NCI-H748 (cell line): Measurements from ENCODE around the gene DTX3.
"Not testable (repeated sequence)": the region's sequence is repeated elsewhere in the genome, so short reads cannot be mapped to it uniquely, and the experiment has no call there.

Experiments used
- DNase-seq: peaks from one replicate; lab custom pipeline; 2025; ENCODE audit not compliant: unreplicated experiment; lab: John Stamatoyannopoulos, UW

DTX3 gene, protein sequence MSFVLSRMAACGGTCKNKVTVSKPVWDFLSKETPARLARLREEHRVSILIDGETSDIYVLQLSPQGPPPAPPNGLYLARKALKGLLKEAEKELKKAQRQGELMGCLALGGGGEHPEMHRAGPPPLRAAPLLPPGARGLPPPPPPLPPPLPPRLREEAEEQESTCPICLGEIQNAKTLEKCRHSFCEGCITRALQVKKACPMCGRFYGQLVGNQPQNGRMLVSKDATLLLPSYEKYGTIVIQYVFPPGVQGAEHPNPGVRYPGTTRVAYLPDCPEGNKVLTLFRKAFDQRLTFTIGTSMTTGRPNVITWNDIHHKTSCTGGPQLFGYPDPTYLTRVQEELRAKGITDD

DNA sequence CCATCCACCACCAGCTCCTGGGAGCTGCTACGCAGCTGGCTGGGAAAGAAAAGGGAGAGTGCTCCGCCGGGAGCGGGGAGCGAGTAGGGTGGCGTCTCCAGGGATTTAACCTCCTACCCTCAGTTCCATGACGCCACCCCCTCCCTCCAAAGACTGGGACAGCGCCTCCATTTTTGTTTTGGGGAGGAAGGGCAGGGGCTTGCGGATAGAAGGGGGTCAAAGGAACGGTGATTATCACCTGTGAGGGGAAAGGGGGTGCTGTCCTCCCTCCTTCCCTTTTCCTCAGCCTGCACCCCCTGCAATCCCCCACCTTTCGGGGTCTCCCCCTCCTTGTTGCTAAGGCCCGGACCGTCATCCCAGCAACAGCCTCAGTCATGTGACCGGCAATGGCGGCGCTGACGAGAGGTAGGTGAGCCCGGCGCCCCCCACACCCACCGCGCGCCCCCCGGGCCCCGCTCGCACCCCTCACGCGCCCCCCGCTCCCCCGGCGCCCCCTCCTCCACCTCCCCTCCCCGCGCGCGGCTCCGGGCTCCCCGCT is at the start of gene DTX3:
DTX3 (plus strand) TSS at position 371 of the 538 bp plus-strand sequence. CDS start 1,694 bp downstream, outside the sequence.
- DNase-seq, result peak; percentile 57

DNA sequence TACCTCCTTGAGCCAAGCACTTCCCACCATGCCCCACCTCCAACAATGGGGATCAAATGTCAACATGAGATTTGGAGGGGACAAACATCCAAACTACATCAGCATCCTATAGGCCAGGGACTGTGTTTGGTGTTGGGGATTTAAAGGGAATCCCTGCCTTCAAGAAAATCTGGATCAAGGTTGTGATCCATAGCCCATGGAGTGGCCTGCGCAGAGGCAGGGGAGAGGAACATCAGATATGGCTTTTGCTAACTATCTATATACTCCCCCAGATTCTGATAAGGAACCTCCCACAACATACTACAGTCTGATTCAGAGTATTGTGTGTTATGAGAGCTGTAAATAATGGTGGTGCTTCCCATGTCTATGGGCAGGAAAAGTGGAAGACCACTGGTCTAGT is 49.7 kb upstream of the DTX3 start:
- DNase-seq, result no peak

- no peak for DNase-seq
Measured at GRCh38 chr12:57558864-57559263, 45.8 kb upstream of the DTX3 start.

- no peak for DNase-seq
Measured at GRCh38 chr12:57560516-57560915, 44.1 kb upstream of the DTX3 start.

DNA sequence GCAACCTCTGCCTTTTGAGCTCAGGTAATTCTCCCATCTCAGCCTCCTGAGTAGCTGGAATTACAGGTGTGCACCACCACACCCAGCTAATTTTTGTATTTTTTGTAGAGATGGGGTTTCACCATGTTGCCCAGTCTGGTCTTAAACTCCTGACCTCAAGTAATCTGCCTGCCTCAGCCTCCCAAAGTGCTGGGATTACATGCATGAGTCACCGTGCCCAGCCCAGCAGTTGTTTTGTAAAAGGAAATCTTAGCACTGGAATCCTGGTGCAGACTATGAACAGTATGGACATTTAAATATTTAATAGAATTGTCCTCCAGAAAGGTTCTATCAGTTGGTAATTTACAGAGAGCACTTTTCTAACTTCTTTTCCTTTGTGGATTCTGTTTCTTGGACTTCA is 43.5 kb upstream of the DTX3 start:
- DNase-seq, result not testable (repeated sequence)

DNA sequence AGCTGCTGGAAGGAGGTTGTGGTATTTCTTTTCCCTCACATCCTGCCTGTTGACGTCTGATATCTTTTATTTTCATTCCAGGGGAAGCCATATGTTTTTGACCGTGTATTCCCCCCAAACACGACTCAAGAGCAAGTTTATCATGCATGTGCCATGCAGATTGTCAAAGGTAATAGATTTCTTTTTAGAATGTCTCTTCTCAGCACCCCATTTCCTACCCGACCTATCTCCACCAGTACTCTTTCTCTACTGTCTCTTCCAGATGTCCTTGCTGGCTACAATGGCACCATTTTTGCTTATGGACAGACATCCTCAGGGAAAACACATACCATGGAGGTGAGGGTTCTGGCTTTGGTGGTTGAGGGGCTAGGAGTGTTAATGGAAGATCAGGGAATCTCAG is 41.3 kb upstream of the DTX3 start:
- DNase-seq, result no peak

- no peak for DNase-seq
Measured at GRCh38 chr12:57564178-57564740, 40.4 kb upstream of the DTX3 start.

GRCh38 chr12:57568838-57569237 is 35.8 kb upstream of the DTX3 start:
- DNase-seq, result no peak

DNA sequence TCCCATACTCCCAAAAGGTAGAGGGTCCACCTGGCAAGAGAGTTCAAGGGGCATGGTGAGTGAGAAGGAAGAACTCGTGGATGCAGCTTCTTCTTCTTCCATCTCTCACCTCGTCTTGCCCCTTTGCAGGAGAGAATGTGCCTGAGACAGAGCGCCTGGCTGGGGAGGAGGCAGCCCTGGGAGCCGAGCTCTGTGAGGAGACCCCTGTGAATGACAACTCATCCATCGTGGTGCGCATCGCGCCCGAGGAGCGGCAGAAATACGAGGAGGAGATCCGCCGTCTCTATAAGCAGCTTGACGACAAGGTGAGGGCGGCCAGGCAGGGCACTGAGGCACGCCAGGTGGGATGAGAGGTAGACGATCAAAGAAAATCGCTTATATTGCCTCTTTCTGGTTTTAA is 34.8 kb upstream of the DTX3 start:
- no peak for DNase-seq

DNA sequence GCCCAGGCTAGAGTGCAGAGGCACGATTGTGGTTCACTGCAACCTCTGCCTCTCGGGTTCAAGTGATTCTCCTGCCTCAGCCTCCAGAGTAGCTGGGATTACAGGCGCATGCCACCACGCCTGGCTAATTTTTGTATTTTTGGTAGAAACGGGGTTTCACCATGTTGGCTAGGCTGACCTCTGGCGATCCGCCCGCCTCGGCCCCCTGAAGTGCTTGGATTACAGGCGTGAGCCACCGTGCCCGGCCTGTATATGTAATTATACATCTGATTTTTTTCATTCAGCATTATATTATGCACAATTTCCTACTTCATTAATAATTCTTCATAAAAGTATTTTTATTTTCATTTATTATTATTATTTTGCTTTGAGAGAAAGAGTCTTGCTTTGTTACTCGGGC is 34.2 kb upstream of the DTX3 start:
- not testable (repeated sequence) for DNase-seq

- no peak for DNase-seq
Measured at GRCh38 chr12:57571926-57572762, 32.5 kb upstream of the DTX3 start.

DNA sequence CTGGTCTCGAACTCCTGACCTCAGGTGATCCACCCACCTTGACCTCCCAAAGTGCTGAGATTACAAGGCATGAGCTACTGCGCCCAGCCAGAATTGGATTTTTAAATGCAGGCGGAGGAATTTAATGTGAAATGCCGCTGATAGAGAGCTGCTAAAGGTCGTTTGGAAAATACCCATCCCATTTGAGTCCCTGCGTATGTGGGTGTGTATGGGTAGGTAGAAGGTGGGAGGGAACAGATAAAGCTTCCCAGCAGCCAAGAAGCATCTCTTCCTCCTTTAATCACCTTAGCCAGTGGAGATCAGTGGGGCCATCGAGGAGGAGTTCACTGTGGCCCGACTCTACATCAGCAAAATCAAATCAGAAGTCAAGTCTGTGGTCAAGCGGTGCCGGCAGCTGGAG is 29.8 kb upstream of the DTX3 start:
- DNase-seq, result no peak

DNA sequence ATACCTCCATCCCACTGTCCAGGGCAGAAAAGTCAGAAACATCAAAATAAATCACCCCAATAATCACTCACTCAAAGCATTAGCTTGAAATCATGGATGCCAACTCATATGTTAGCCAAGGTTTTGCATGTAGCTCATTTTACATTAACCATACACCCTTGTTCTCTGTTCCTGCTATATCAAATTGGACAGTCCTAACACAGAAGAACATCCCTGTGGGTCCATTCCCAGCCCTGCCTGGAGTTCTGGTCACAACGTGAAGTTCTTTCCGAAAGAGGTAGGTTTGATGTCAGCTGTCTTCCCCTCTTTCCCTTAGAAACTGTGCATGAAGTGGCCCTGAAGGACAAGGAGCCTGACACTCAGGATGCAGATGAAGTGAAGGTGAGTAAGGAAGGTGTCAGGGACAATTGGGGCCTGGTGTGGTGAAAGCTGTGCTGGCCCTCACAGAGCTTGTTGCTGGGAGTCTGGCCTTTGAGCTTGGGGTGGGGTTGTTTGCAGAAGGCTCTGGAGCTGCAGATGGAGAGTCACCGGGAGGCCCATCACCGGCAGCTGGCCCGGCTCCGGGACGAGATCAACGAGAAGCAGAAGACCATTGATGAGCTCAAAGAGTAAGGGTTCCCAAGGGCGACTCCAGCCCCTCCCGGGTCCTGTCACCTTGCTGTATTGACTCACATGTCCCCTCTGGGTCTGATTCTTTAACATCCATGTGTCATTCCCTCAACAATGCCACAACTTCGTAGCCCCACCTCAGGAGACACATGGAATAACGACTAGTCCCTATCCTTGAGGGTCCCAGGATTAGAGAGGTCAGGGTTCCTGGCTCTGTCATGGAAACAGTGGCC is 28.6 kb upstream of the DTX3 start:
- no peak for DNase-seq

GRCh38 chr12:57576613-57577160 is 27.9 kb upstream of the DTX3 start:
- DNase-seq, result no peak

- DNase-seq, result no peak
Measured at GRCh38 chr12:57577981-57578758, 26.5 kb upstream of the DTX3 start.

GRCh38 chr12:57579011-57579410 is 25.6 kb upstream of the DTX3 start:
- no peak for DNase-seq

DNA sequence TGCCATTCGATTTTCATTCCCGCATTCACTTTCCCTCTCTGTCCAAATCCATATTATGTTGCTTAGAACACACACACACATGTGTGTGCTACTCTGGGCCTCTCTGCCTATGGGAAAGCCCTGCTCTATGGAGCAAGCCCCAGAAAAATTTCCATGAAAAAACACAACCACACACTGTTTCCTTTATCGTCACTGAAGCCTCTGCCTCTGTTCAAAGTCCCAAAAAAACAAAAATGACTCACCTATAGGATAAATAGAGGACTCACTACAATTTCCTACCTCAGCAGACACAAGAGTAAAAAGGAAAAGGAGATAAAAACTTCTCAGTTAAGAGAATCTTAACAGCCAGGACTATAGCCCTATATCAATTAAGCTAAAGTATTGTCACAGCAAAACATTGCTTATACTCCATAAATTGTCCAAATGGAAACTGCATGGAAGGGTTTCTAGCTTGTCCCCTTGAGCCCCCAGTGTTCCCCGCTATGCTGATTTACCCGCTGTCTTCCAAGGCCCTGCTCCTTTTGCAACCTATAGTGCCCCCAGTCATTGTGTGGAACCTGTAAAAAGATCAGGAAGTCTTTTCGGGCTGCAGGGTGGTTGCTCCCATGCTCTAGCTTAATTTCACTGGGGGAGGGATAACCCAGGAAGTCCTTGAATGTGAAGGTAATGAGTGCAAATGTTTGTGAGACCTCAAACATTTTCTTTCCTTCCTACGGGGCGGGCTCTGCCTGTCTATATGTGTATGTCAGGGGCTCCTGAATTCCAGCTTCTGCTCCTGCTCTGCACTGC is 24.8 kb upstream of the DTX3 start:
- no peak for DNase-seq

- DNase-seq, result no peak
Measured at GRCh38 chr12:57580466-57580795, 24.2 kb upstream of the DTX3 start.

- no peak for DNase-seq
Measured at GRCh38 chr12:57581802-57582201, 22.8 kb upstream of the DTX3 start.
